ENCODE results near the gene PPP1R1B. TPM values are rescaled to one million over a fixed set of nuclear protein-coding genes. Genes with fewer than 3 reads are reported as not detected.

The PPP1R1B gene
- total RNA-seq, 6 experiments from 2014 or later: not detected

DNA sequence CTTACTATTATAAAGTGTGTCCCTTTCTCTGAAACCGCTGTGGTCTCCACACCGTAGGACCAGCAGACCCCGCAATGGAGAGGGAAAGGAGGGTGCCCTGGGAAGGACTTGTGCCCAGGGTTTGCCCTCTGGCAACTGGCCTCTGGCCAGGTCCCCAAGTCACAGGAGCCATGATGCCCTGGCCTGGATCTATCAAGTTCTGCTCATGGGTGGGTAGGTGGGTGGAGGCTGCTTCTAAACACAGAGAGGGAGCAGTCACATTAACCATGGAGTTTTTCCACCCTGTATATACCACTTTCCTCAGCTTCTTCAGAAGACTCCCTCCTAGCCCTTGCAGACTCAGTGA, 9.7 kb upstream of the PPP1R1B start:
- H3K36me3 Mint-ChIP-seq (ENCODE audit: low read depth): no peaks in the 10 kb centered on the region
- H3K27me3 Mint-ChIP-seq (ENCODE audit: insufficient read depth): peaks cover 14% of the 10 kb centered on the region
- H3K27ac Mint-ChIP-seq: no peak overlapping the region
- DNase-seq: no peak
- H3K4me1 Mint-ChIP-seq (ENCODE audit: low read depth): peaks cover 3% of the 10 kb centered on the region
- TF ChIP-seq, protein P1, sequence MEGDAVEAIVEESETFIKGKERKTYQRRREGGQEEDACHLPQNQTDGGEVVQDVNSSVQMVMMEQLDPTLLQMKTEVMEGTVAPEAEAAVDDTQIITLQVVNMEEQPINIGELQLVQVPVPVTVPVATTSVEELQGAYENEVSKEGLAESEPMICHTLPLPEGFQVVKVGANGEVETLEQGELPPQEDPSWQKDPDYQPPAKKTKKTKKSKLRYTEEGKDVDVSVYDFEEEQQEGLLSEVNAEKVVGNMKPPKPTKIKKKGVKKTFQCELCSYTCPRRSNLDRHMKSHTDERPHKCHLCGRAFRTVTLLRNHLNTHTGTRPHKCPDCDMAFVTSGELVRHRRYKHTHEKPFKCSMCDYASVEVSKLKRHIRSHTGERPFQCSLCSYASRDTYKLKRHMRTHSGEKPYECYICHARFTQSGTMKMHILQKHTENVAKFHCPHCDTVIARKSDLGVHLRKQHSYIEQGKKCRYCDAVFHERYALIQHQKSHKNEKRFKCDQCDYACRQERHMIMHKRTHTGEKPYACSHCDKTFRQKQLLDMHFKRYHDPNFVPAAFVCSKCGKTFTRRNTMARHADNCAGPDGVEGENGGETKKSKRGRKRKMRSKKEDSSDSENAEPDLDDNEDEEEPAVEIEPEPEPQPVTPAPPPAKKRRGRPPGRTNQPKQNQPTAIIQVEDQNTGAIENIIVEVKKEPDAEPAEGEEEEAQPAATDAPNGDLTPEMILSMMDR (IDR thresholded peaks at IDR 0.05): no peak
- H3K9me3 Mint-ChIP-seq: no peaks in the 10 kb centered on the region
- H3K4me3 Mint-ChIP-seq: peak overlapping the region; percentile 45; the same call in 1 of the 2 replicates

DNA sequence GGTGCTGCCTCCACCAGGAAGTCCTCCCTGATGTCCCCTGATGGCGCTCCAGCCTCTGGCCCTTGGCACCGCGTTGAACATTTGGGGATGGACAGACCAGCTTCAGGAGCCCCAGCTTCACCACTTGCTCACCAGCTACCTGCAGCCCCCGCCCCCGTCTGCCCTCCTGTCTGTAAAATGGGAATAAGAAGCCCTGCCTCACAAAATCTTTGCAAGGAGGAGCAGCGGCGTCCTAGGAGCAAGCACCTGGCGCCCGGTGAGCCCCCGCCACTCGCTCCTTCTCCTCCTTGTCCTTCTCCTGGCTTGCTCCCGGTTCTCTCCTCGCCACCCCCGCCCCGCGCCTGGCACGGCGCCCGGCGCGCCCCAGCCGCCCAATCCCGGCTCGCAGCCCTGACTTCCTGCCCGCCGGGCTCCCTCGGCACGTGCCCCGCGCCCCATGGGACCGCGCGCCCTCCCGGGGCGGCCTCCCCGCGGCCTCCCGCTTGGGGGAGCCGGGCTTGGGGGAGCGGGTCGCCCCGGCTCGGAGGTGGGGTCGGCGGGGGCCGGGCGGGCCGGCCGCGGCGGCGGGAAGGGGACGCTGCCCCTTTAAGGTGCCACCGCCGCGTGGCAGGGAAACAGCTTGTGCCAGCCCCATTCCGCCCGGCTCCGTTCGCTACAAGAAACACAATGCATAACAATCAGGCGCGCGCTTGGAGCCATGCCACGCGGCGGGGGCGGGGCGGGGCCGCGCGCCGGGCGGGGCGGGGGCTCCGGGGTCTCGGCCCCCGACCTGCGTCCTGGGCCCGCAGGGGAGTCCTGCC, 9.1 kb upstream of the PPP1R1B start:
- Mint-ChIP-seq H3K4me3 (peak overlapping the region; percentile 87; the same call in 1 of the 2 replicates), H3K27ac (peak overlapping the region; percentile 68), H3K36me3 (ENCODE audit: low read depth) (no peaks in the 10 kb centered on the region), H3K27me3 (ENCODE audit: insufficient read depth) (peaks cover 15% of the 10 kb centered on the region), H3K4me1 (ENCODE audit: low read depth) (peaks cover 8% of the 10 kb centered on the region), H3K9me3 (no peaks in the 10 kb centered on the region)
- TF ChIP-seq, protein P1 (IDR thresholded peaks at IDR 0.05): no peak
- DNase-seq: peak; percentile 30

DNA sequence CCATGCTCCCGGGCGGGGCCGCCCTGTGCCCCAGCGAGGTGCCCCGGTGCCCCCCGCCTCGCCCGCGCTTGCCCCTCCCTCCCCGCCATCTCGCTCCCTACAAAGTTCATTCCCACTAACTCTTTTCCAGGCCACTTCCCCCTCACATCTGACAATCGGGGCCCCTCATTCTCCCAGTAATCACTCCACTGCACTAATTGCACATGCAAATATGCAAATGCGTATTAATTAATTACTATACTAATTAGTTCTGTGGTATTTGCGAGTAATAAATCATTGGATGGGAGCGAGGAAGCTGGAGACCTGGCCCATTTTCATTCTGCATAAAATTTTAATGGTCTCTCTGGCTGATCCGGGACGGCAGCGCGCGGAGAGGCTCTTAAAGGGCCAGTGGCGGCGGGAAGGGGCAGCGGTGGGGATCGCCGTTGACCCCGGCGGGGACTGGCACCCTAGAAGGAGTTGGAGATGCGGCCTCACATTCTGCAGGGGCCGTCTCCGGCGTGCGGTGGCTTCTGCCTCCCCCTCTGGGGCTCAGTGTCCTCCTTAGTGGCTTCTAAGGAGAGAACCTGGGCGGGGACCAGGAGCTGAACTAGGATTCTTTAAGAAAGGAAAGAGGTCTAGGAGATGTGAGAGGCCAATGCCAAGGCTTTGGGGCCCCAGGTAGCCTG, 8.4 kb upstream of the PPP1R1B start:
- Mint-ChIP-seq H3K27me3 (ENCODE audit: insufficient read depth) (peaks cover 18% of the 10 kb centered on the region), H3K36me3 (ENCODE audit: low read depth) (no peaks in the 10 kb centered on the region), H3K9me3 (no peaks in the 10 kb centered on the region), H3K4me1 (ENCODE audit: low read depth) (peaks cover 11% of the 10 kb centered on the region), H3K27ac (peak overlapping the region; percentile 68), H3K4me3 (peak overlapping the region; percentile 87)
- TF ChIP-seq, protein P1 (IDR thresholded peaks at IDR 0.05): no peak
- DNase-seq: no peak

DNA sequence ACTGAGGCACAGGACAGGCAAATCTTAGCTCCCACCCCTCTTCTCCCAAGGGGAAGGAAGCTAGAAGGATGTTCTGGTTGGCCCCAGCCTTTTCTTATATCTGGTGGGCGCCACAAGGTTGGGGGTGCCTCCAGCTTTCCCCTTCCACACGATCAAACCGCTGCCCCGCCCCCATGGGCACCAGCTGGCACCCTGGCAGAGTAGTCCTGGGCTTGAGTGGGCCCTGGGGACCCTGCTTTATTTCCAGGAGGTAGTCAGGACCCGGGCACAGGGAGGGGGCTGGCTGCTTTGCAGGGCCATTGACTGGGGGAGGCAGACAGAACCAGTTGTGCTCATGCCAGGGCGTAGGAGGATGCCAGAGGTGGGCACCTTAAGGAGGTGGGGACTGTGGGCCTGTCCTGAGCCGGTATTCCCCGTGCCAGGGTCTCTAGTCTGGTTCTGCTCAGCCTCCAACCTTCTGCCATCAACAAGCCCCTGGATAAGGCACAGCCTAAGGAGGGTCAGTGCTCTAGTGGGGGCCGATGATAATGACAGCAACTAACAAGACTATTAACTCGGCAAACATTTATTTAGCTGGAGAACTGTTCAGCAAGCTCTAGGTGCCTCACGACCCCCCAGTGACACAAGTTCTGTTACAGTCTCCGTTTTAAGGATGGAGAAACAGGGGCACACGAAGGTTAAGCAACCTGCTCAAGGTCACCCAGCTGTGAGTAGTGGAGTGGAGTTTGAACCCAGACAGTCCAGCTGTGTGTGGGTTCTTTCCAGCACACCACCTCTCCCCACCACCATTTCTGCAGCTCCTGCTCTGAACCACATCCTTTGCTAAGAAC, 7.6 kb upstream of the PPP1R1B start:
- TF ChIP-seq, protein P1 (IDR thresholded peaks at IDR 0.05): no peak
- peaks cover 23% of the 10 kb centered on the region for H3K27me3 Mint-ChIP-seq (ENCODE audit: insufficient read depth)
- H3K4me3 Mint-ChIP-seq: peak overlapping the region; percentile 87
- DNase-seq: no peak
- no peak overlapping the region for H3K27ac Mint-ChIP-seq
- H3K36me3 Mint-ChIP-seq (ENCODE audit: low read depth): no peaks in the 10 kb centered on the region
- peaks cover 13% of the 10 kb centered on the region for H3K4me1 Mint-ChIP-seq (ENCODE audit: low read depth)
- H3K9me3 Mint-ChIP-seq: no peaks in the 10 kb centered on the region

DNA sequence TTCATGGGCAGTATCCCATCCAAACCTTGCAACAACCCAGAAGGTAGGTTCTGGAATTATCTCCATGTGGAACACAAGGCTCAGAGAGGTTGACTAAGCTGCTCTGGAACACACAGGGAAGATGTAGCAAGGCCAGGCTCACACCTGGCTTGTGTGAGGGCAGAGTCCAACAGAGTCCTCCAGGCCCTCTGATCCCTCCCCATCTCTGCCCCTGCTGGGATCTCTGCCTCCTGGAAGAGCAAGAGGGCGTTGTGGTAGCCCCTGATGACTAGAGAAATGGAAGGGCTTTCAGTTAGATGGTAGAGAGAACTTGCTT, 7.0 kb upstream of the PPP1R1B start:
- H3K4me1 Mint-ChIP-seq (ENCODE audit: low read depth): peaks cover 13% of the 10 kb centered on the region
- TF ChIP-seq, protein P1 (IDR thresholded peaks at IDR 0.05): no peak
- peaks cover 23% of the 10 kb centered on the region for H3K27me3 Mint-ChIP-seq (ENCODE audit: insufficient read depth)
- DNase-seq: no peak
- H3K9me3 Mint-ChIP-seq: no peaks in the 10 kb centered on the region
- H3K4me3 Mint-ChIP-seq: no peak overlapping the region
- no peak overlapping the region for H3K27ac Mint-ChIP-seq
- H3K36me3 Mint-ChIP-seq (ENCODE audit: low read depth): no peaks in the 10 kb centered on the region

Data from HFFc6 (cell line).